ENCODE measurements around the gene PRSS22. TPM values are rescaled to one million over a fixed set of nuclear protein-coding genes. Genes with fewer than 3 reads are reported as not detected.

Gene PRSS22
- total RNA-seq, 1 donor from 2014 or later = not detected

GRCh38 chr16:2820836-2821486, 37.0 kb downstream of the PRSS22 start:
- intact Hi-C loops (cut with micrococcal nuclease) = no loop called here
- DNase-seq (no peak), ATAC-seq (no peak)

GRCh38 chr16:2819939-2820835, 37.8 kb downstream of the PRSS22 start:
- DNase-seq (no peak), ATAC-seq (no peak)
- intact Hi-C loops (cut with micrococcal nuclease) = no loop called here

GRCh38 chr16:2819179-2819938, 38.6 kb downstream of the PRSS22 start:
- DNase-seq (no peak), ATAC-seq (no peak)
- intact Hi-C loops (cut with micrococcal nuclease) = no loop called here

- intact Hi-C loops (cut with micrococcal nuclease) = no loop called here
- DNase-seq = no peak
- no peak for ATAC-seq
Measured at GRCh38 chr16:2818272-2818876, 39.6 kb downstream of the PRSS22 start.

GRCh38 chr16:2817340-2818271, 40.4 kb downstream of the PRSS22 start:
- intact Hi-C loops (cut with micrococcal nuclease) = no loop called here
- no peak for ATAC-seq
- DNase-seq = no peak

GRCh38 chr16:2816751-2817339, 41.1 kb downstream of the PRSS22 start, which contains the start of gene PRSS21:
TSS of gene PRSS21 (plus strand) at chr16:2817237. CDS start at chr16:2817269, 32 bp downstream.
- intact Hi-C loops (cut with micrococcal nuclease) = no loop called here
- DNase-seq (no peak), ATAC-seq (no peak)

- DNase-seq = no peak
- no peak for ATAC-seq
- intact Hi-C loops (cut with micrococcal nuclease) = no loop called here
Measured at GRCh38 chr16:2815299-2815771, 42.6 kb downstream of the PRSS22 start.

- DNase-seq (no peak), ATAC-seq (no peak)
- intact Hi-C loops (cut with micrococcal nuclease) = no loop called here
Measured at GRCh38 chr16:2814551-2815298, 43.2 kb downstream of the PRSS22 start.

GRCh38 chr16:2813771-2814221, 44.2 kb downstream of the PRSS22 start:
- ATAC-seq = no peak
- intact Hi-C loops (cut with micrococcal nuclease) = no loop called here
- no peak for DNase-seq

- DNase-seq = no peak
- ATAC-seq = no peak
- intact Hi-C loops (cut with micrococcal nuclease) = no loop called here
Measured at GRCh38 chr16:2811703-2812471, 46.1 kb downstream of the PRSS22 start.

- intact Hi-C loops (cut with micrococcal nuclease) = no loop called here
- no peak for DNase-seq
- ATAC-seq = no peak
Measured at GRCh38 chr16:2810651-2811050, 47.3 kb downstream of the PRSS22 start.

- intact Hi-C loops (cut with micrococcal nuclease) = no loop called here
- ATAC-seq (no peak), DNase-seq (no peak)
Measured at GRCh38 chr16:2809149-2809760, 48.7 kb downstream of the PRSS22 start.

- ATAC-seq = no peak
- intact Hi-C loops (cut with micrococcal nuclease) = no loop called here
- no peak for DNase-seq
Measured at GRCh38 chr16:2808181-2808580, 49.8 kb downstream of the PRSS22 start.

GRCh38 chr16:2806286-2806685, 51.7 kb downstream of the PRSS22 start:
- ATAC-seq (no peak), DNase-seq (no peak)
- intact Hi-C loops (cut with micrococcal nuclease) = no loop called here

- intact Hi-C loops (cut with micrococcal nuclease) = no loop called here
- no peak for ATAC-seq
- DNase-seq = no peak
Measured at GRCh38 chr16:2804728-2805127, 53.2 kb downstream of the PRSS22 start.
